HG03066 (cell line): ENCODE data around the gene CSTPP1.
"Not testable (repeated sequence)": the region's sequence is repeated elsewhere in the genome, so short reads cannot be mapped to it uniquely, and the experiment has no call there.

Source experiments
- ATAC-seq: cut with Tn5 transposase; IDR thresholded peaks from one replicate; pipeline ENCODE4 v1.9.1; 2021; ENCODE audit warnings: low read depth; ENCODE audit not compliant: unreplicated experiment

The CSTPP1 gene

DNA sequence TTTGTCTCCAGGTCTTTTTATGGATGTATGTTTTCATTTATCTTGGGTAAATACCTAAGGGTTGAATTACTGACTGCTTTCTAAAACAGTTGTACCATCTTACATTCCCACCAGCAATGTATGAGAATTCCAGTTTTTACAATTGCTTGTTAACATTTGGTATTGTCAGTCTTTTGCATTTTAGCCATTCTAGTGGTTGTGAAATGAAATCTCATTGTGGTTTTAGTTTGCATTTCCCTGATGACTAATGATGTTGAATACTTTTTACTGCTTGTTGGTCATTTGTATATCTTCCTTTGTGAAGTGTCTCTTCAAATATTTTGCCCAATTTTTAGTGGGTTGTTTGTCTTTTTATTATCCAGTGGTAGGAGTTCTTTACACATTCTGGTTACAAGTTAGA is 147.4 kb downstream of the CSTPP1 start:
- no peak for ATAC-seq

DNA sequence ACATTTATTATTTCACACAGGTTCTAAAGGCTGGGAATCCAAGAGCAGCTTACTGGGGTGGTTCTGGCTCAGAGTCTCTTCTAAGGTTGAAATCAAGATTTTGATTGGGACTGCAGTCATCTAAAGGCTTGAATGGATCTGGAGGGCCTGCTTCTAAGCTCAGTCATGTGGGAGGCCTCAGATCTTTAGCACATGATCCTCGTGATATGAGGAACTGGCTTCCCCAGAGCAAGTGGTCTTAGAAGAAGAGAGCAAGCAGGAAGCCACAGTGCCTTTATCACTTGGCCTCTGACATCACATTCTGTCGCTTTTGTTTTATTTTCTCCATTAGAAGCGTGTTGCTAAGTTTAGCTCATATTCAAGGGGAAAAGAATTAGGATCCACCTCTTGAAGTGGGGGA is 151.2 kb downstream of the CSTPP1 start:
- no peak for ATAC-seq

DNA sequence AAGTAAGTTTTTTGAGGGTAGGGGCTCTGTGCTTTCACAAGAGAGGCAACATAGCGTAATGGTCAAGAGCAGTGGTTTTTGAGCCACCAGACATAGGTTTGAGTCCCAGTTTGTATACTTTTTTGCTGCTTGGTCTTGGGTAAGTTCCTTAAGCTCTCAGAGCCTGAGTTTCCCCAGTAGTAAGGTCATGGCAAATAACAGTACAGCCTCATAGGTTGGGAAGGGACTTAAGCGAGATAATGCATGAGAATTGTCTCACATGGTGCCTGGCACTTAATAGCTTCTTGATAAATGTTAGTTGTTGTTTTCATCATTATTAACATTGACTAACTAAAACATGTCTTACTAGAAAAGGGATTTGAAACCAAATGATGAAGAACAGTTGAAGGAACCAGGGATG is 157.0 kb downstream of the CSTPP1 start:
- no peak for ATAC-seq

DNA sequence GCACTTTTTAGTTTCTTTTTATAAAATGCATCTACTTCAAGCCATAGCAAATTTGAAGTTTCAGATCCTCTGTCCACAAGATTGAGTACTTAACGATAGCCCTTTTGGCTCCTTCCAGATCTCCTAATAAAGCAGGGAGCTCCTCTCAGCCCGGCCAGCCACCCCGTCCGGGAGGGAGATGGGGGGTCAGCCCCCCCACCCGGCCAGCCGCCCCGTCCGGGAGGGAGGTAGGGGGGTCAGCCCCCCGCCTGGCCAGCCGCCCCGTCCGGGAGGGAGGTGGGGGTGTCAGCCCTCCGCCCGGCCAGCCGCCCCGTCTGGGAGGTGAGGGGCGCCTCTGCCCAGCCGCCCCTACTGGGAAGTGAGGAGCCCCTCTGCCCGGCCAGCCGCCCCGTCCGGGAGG is 160.3 kb downstream of the CSTPP1 start:
- not testable (repeated sequence) for ATAC-seq

DNA sequence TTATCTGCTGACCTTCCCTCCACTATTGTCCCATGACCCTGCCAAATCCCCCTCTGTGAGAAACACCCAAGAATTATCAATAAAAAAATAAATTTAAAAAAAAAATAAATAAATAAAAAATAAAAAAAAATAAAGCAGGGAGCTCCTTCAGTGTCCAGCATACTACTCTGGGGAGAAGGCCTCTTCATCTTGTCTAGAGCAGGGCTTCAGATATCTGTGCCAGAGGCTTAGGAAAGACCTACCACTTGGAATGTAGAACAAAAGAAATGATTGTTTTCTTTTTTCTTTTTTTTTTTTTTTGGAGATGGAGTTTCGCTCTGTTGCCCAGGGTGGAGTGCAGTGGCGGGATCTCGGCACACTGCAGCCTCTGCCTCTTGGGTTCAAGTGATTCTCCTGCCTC is 161.7 kb downstream of the CSTPP1 start:
- not testable (repeated sequence) for ATAC-seq

DNA sequence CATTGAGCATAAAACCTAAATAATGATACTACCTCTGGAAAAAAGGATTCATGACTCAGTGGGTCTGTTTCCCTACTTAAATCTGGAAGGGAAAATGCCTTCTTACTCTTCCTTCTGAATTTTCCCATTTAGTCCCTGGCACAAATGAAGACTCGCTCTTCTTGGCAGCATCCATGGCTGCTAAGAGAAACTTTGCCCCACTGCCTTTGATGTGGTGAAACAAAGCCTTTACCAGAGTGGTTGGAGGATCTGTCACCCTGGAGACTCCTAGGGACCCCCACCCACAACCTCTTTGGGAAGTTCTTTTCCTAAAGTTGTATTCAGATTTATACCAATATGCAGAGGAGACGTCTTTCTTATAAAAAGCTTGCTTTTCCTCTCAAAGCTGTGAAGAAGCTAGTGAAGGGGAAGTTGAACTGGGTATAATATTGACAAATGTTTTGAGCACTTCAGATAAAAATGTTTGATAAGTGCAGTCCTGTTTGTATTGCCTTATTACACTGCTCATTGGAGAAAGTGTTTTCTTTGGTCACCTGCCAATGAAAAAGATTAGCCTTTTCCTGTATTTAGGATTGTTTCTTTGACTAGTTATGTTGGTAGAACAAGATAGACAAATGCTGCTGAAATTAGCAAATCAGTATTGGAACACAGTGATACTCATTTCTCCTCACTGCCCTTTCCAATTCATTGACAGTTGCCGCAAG is 162.8 kb downstream of the CSTPP1 start:
- no peak for ATAC-seq

DNA sequence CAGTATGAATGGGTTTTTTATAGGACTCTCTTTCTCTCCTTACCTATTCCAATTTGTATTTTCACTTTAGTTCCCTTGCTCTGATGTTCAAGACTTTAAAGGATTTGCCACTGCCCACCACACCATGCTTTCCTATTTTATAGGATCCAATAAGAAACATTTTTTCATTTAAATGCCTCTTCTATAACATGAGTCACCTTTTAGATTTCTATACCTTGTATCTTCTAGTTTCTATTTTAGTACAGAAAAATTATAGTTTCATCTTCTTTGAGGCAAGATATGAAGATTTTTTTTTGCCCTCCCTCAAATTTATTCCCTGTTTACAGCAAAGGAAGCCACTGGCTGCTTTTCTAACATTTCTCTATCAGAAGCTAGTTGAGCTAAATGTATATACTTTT is 163.4 kb downstream of the CSTPP1 start:
- no peak for ATAC-seq

DNA sequence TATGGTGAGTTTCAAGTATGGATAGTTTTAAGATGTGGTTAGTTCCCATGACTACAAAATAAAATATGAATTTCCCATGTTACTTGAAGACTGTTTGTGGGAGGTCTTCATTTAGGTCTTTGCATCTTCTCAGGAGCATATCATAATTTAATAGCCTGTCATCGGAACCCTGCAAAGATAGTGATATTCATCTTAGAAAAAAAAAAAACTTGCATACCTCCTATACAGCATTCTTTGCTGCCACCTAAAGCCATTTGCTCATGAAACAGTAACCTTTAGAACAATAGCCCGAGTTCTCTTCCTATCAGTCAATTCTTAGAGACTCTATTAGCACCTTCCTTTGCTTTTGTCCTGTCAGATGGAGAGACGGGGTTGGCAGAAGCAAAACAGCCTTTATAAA is 164.8 kb downstream of the CSTPP1 start:
- no peak for ATAC-seq

DNA sequence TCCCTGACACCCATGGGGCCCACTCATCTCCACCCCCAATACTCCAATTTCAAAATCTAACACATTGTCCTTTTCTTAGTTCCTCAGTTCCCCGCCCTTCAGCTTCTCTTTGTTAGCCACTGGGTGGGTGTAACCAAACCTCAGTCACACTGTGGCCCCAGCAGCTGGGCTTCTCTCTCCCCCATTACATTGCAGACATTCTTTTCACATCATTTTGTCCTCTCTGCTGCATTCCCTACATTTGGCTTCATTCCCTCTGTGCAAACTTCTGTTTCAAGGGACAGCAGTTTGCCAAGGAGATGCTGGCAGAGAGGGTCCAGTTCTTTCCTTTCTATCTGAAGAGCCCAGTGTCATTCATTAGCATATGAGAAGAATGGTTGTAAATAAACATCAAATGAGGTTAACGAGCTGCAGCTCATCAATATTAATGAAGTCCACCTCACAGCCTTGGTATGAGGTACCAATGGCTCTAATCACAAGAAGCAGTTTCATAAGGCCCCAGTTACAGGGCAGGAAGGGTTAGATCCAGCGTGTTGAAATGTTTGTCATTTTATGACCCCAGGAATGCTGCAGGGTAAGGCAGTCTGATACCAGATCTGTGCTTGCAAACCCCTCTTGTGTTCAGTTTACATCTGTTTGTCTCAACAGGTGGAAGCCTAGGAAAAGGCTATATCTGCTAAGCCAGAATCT is 167.8 kb downstream of the CSTPP1 start:
- ATAC-seq = no peak

DNA sequence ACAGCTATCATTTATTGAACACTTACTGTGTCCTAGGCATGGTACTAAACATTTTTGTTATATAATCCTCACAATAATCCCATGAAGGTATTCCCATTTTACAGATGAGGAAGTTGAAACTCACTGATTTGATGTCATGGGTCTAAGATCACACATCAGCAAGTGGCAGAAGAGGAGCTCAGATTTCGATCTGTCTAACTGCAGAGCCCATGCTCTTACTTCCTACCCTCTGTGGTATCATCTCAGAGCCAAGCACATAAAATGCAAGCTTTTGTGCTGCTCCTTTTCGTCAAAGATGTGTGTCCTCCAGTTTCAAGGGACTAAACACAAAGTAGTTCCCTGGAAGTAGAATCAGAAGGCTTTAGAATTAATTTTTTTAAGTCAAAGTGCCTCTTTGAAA is 169.0 kb downstream of the CSTPP1 start:
- no peak for ATAC-seq

DNA sequence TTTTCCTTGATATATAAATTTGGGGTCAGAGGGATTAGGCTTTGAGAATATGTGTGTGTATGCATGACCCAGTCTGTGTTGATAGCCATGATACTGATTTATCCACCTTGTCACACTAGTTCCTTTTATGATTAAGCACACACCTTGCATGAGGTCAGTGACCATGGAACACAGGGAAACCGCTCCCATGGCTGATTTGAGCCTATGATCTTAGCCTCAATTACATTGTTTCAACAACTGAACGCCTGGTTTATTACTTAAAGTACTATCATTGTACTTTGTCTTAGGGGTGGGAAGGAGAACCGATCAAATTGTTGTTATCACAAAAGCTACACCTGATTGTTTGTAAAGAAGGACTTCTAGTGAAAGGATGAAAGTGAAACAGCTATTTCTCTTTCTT is 169.4 kb downstream of the CSTPP1 start:
- ATAC-seq = no peak

DNA sequence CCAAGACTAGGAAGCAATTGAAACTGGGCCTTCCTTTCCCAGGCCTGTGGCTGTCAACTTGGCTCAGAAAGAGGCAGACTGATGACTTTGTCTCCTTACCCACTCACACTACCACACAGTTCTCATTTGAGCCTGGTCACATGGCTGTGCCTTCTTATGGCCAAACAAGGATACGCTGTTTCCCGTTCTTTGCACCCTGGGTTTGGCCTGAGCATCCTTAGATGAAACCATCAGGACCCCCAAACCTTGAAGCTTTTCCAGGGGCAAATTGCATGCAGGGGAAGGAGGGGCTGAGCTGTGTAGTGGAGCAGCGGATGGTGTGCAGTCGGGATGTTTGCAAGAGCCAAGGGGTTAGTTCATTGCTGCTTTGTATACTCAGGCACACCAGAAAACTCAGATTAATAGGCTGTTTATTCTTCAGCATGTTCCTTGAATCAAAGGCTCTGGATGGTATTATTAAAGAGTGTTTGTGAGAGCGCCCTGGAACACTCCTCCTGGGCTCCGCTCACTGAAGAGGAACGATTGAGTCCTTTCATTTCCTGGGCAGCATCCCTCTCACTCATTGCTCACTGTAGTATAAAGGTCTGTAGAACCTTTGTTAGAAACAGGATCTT is 170.3 kb downstream of the CSTPP1 start:
- ATAC-seq = no peak

DNA sequence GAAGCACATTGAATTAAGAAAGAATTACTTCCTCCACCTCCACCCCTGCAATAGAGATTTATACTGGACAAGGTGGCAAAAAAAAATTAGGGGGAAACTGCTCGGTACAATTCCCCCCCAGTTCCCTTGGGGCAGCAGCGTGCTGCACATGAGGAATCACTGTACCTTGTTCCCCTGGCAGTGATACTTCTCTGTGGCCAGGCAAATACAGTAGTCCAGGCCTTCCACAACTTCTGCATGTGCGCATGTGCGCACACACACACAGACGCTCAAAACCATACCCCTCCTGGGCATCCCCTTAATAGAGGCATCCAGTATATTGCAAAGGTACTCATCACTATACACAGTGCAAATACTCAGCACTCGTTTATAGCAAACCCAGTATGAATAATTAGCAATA is 171.2 kb downstream of the CSTPP1 start:
- no peak for ATAC-seq

DNA sequence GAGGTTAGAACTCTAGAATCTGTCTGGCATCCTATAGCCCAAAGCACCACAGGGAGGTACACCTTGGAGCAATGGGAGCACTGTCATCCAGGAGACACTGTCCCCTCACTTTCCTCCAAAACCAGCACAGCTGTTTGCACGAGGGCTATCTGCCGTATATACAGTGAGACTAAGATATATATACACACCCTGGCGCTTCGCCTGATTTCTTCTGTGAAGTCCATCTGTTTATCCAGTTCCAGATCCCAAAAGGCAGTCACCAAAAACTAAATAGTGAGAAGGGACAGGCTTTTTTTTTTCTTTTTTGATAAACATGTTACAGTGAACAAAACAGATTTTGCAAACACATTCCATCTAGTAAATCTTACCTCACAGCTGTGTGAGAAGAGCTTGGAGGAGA is 171.7 kb downstream of the CSTPP1 start:
- ATAC-seq = no peak

DNA sequence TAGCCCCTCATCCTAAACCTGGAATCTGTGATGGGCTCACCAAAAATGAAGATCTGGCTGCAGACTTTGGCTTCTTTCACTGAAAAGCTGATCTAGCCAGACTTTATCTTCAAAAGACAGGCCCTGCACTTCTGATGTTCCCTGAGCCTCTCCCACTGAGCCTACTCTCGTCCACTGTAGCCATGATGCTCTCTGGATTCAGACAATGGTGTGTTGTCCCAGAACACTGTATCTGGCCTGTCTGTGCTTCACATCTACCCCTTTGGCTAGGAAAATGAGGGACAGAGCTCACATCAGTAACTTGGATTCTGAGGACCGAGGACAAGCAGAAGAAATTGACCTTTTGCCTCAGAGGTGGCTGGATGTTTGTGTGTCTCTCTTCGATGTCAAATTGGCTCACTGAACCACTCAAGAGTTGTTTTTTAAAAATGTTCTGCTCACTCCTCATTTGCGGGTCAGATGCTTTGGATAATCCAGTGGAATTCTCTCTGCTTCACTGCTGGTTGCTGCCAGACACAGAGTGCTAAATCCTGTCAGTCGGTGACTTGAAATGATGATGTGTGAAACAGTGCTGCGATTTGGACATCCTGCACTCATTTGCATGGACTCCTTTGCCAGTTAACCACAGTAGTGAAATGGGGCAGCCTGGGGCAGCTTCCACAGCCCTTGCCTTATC is 172.6 kb downstream of the CSTPP1 start:
- no peak for ATAC-seq

DNA sequence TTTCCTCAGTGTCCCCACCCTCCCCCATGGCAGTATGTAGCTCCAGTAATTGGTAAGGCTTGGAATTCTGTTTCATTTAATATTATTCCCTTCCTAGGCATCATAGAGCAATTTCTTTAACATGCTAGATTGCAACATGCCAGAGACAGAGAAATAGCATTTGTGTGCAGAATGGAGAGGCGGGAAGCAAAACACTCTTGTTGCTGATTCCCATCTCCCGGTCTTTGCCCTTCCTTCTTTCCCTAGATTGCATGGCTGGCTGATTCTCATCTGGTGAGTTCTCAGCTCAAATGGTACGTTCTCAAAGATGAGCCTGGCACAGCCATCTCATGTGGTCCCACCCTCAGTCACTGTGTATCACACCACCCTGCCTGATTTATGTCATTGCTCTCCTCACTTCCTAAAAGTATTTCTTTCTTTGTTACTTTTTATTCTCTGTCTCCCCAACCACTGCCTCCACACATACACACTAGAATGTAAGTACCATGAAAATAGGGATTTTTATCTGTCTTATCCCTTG is 173.2 kb downstream of the CSTPP1 start:
- no peak for ATAC-seq

DNA sequence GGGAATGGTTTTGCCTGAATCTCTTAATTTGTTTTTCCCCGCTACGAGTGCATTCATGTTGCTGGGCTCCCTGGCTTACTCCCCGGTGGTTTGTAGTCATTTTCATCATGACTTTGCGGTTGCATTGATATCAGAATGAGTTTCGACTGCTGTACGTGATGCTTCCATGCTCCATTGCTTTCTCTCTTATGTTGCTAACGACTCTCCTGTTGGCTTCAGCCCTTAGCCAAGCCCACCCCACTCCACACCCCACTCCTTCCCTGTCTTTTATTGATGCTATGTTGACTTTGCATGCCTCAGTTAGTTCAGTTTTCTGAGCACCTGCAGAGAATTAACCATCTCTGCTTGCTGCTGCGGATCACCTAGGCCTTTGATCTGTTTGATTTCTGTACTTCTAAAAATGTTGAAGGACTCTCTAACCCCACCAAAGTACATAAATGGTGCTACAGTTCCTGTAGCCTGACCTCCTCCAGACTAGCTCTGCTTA is 174.8 kb downstream of the CSTPP1 start:
- ATAC-seq = peak; percentile 89

DNA sequence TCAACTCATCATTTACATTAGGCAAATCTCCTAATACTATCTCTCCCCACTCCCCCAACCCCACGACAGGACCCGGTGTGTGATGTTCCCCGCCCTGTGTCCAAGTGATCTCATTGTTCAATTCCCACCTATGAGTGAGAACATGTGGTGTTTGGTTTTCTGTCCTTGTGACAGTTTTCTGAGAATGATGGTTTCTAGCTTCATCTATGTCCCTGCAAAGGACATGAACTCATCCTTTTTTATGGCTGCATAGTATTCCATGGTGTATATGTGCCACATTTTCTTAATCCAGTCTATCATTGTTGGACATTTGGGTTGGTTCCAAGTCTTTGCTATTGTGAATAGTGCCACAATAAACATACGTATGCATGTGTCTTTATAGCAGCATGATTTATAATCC is 176.4 kb downstream of the CSTPP1 start:
- not testable (repeated sequence) for ATAC-seq

DNA sequence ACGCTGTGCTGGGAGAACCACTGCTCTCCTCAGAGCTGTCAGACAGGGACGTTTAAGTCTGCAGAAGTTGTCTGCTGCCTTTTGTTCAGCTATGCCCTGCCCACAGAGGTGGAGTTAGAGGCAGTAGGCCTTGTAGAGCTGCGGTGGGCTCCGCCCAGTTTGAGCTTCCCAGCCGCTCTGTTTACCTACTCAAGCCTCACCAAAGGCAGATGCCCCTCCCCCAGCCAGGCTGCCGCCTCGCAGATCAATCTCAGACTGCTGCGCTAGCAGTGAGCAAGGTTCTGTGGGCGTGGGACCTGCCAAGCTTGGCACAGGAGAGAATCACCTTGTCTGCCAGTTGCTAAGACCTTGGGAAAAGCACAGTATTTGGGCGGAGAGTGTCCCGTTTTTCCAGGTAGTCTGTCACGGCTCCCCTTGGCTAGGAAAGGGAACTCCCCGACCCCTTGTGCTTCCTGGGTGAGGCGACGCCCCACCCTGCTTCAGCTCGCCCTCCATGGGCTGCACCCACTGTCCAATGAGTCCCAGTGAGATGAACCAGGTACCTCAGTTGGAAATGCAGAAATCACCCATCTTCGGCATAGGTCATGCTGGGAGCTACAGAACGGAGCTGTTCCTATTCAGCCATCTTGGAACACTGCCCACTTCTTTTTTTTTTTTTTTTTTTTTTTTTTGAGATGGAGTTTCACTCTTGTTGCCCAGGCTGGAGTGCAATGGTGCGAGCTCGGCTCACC is 182.6 kb downstream of the CSTPP1 start:
- ATAC-seq = not testable (repeated sequence)

DNA sequence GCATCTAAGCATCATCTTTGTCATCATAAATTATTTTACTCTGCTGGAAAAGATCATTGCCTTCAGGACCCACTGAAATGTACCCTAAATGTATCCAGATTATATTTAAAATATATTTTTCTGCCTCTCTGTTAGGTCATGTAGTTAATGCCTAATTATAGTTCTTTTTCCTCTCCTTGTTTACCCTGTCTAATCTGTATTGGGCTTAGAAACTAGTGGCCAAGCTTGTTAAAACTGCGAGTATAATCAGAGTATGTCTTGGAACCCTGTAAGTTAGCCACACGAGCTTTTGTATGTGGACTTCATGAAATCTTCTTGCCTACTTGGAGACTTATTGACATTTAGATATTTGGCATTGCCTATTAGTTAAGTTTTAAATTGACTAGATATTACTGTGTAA is 184.5 kb downstream of the CSTPP1 start:
- no peak for ATAC-seq
